Gastroesophageal sphincter (tissue), 4 donors: ENCODE data around the gene ISG20. TPM values are rescaled to one million over a fixed set of nuclear protein-coding genes. Genes with fewer than 3 reads are reported as not detected.
A peak's percentile ranks its signal among the peaks of the same experiment; 100 is the strongest.

Experiments used
- ATAC-seq: fragments of 150-250 bp; one replicate; pipeline ENCODE4 v1.9.1; 2016; ENCODE audit warnings: mild to moderate bottlenecking, moderate library complexity
- H3K27ac ChIP-seq, 4 donors: fragments of 200-600 bp; sonication (generic) in 3 of 4; 1 replicate in 3 of 4; 2 replicates in 1 of 4; pipeline ENCODE4 v1.5.1; 2016 to 2019
- H3K27me3 ChIP-seq: fragments of 200-600 bp; sonication (generic); one replicate; pipeline ENCODE4 v1.5.1; 2019
- H3K36me3 ChIP-seq, 2 donors: fragments of 200-600 bp; sonication (generic); one replicate each; pipeline ENCODE4 v1.5.1; 2019; ENCODE audit warnings: control low read depth in 1 of 2
- H3K4me1 ChIP-seq, 3 donors: fragments of 200-600 bp; sonication (generic); 1 replicate in 2 of 3; 2 replicates in 1 of 3; pipeline ENCODE4 v1.5.1; 2016 to 2019; ENCODE audit warnings: control low read depth in 2 of 3
- H3K4me3 ChIP-seq, 2 donors: fragments of 200-600 bp; sonication (generic); one replicate each; pipeline ENCODE4 v1.5.1; 2019; ENCODE audit warnings: mild to moderate bottlenecking in 1 of 2, moderate library complexity in 1 of 2
- H3K9me3 ChIP-seq, 3 donors: fragments of 200-600 bp; sonication (generic); one replicate each; pipeline ENCODE4 v1.5.1; 2017 to 2019; ENCODE audit warnings: control low read depth in 2 of 3
- CTCF ChIP-seq, 4 experiments: fragments of 200-600 bp in 2 of 4; fragments of 450-650 bp in 2 of 4; sonication (generic) in 1 of 4; IDR thresholded peaks; one replicate each; pipeline ENCODE4 v1.5.1; 2017 to 2019; ENCODE audit warnings: antibody characterized with exemption in 4 of 4, mild to moderate bottlenecking in 2 of 4, moderate library complexity in 2 of 4
- EP300 ChIP-seq: sonication (generic); formaldehyde crosslinking; IDR thresholded peaks from one replicate; pipeline ENCODE4 v1.6.1; 2017; ENCODE audit warnings: antibody characterized with exemption, mild to moderate bottlenecking
- POLR2A ChIP-seq, 2 donors: fragments of 450-650 bp; IDR thresholded peaks; one replicate each; pipeline ENCODE4 v1.6.1; 2017; ENCODE audit warnings: antibody characterized with exemption in 2 of 2, mild to moderate bottlenecking in 2 of 2, moderate library complexity in 1 of 2
- POLR2AphosphoS5 ChIP-seq: sonication (generic); formaldehyde crosslinking; IDR thresholded peaks from one replicate; pipeline ENCODE4 v1.6.1; 2017; ENCODE audit warnings: antibody characterized with exemption
- WGBS, 2 donors: methylation state at CpG; one replicate each; pipeline ENCODE4 v1.1.5; 2018; ENCODE audit warnings: low coverage in 1 of 2; 5-methylcytosine and 5-hydroxymethylcytosine counted together
- total RNA-seq, 4 donors: library from RNA; depleted of rRNA; stranded (reverse); fragments of >200 nt; gene quantifications; one replicate each; pipeline ENCODE4 v1.1.0, GENCODE V29; 2016

The ISG20 gene
- total RNA-seq, 4 donors from 2014 or later, result 2.5 to 8.7 (median 5.9) TPM

GRCh38 chr15:88647351-88648105, 8.7 kb downstream of the ISG20 start:
- Histone ChIP-seq H3K9me3 (no peaks in the 10 kb centered on the region), H3K36me3 (no peaks in the 10 kb centered on the region), H3K27me3 (no peaks in the 10 kb centered on the region), H3K27ac (no peak overlapping the region), H3K4me1 (peaks cover 0 to 22% (median 0%) of the 10 kb centered on the region in 3 donors), H3K4me3 (no peak overlapping the region)
- no peak for ATAC-seq
- WGBS, 2 donors, result 85 to 93% methylated on average over 7 to 8 of the region's 11 CpGs
- TF ChIP-seq POLR2AphosphoS5 (no peak), EP300 (no peak), POLR2A (IDR thresholded peaks at IDR 0.05) (no peak), CTCF (IDR thresholded peaks at IDR 0.05) (no peak)

GRCh38 chr15:88648357-88649214, 9.8 kb downstream of the ISG20 start:
- Histone ChIP-seq H3K9me3 (no peaks in the 10 kb centered on the region), H3K4me3 (no peak overlapping the region), H3K4me1 (peaks cover 0 to 22% (median 0%) of the 10 kb centered on the region in 3 donors), H3K36me3 (no peaks in the 10 kb centered on the region), H3K27ac (peak overlapping the region in 3 of 4 donors; percentile 47 to 61 (median 59)), H3K27me3 (no peaks in the 10 kb centered on the region)
- no peak for TF ChIP-seq POLR2AphosphoS5
- no peak for ATAC-seq
- 85% methylated on average over 9 of the region's 12 CpGs; no CpG with 5 or more reads in 1 of the 2 donors for WGBS, 2 donors

GRCh38 chr15:88649286-88649733, 10.5 kb downstream of the ISG20 start:
- no peak overlapping the region for H3K4me3 ChIP-seq
- peak; percentile 57 for ATAC-seq
- H3K9me3 ChIP-seq, result no peaks in the 10 kb centered on the region
- peak overlapping the region in 3 of 4 donors; percentile 47 to 61 (median 59) for H3K27ac ChIP-seq
- WGBS, 2 donors, result 67% methylated on average over 1 of the region's 12 CpGs; no CpG with 5 or more reads in 1 of the 2 donors
- TF ChIP-seq POLR2A (IDR thresholded peaks at IDR 0.05), result no peak
- TF ChIP-seq EP300, result no peak
- no peak for TF ChIP-seq CTCF (IDR thresholded peaks at IDR 0.05)
- TF ChIP-seq POLR2AphosphoS5, result no peak
- H3K36me3 ChIP-seq, result no peaks in the 10 kb centered on the region
- peaks cover 0 to 22% (median 0%) of the 10 kb centered on the region in 3 donors for H3K4me1 ChIP-seq
- H3K27me3 ChIP-seq, result no peaks in the 10 kb centered on the region

- no peak for ATAC-seq
- peak overlapping the region in 3 of 4 donors; percentile 8 to 61 (median 22) for H3K27ac ChIP-seq
- no CpG with 5 or more reads among the region's 23 CpGs for WGBS, 2 donors
These were observed 11.1 kb downstream of the ISG20 start for GRCh38 chr15:88649753-88650551.

More at GRCh38 chr15:88649753-88650551, 11.1 kb downstream of the ISG20 start:
- no peaks in the 10 kb centered on the region for H3K27me3 ChIP-seq
- no peaks in the 10 kb centered on the region for H3K36me3 ChIP-seq
- no peak overlapping the region for H3K4me3 ChIP-seq
- peaks cover 0 to 22% (median 0%) of the 10 kb centered on the region in 3 donors for H3K4me1 ChIP-seq
- TF ChIP-seq POLR2AphosphoS5, result no peak
- TF ChIP-seq CTCF (IDR thresholded peaks at IDR 0.05), result no peak
- TF ChIP-seq EP300, result no peak
- no peak for TF ChIP-seq POLR2A (IDR thresholded peaks at IDR 0.05)
- H3K9me3 ChIP-seq, result no peaks in the 10 kb centered on the region
